Nucleus accumbens (tissue), 56 donors: ENCODE data around the gene DOC2A.
"Not testable (repeated sequence)": the region's sequence is repeated elsewhere in the genome, so short reads cannot be mapped to it uniquely, and the experiment has no call there.

Source experiments
- DNase-seq, 56 donors: peaks; one replicate each; lab custom pipeline; 2025; lab: John Stamatoyannopoulos, UW

DOC2A gene

GRCh38 chr16:29975811-29976511 lies 34.9 kb downstream of the DOC2A start:
- peak in 1 of 56 donors; percentile 8 for DNase-seq

- no peak for DNase-seq
Observed at GRCh38 chr16:29975134-29975538, 35.7 kb downstream of the DOC2A start.

GRCh38 chr16:29974291-29975133 lies 36.3 kb downstream of the DOC2A start:
- peak in 5 of 56 donors; percentile 6 to 32 (median 24) for DNase-seq

GRCh38 chr16:29973384-29974246 lies 37.2 kb downstream of the DOC2A start, which contains the start of gene TAOK2:
Gene TAOK2 (plus strand): TSS chr16:29973868. CDS start chr16:29977773, 3,905 bp downstream.
- DNase-seq = peak; percentile 90 to 100 (median 98)

GRCh38 chr16:29972992-29973383 lies 37.8 kb downstream of the DOC2A start:
- DNase-seq = no peak

GRCh38 chr16:29972500-29972899 lies 38.3 kb downstream of the DOC2A start:
- no peak for DNase-seq

- no peak for DNase-seq
Observed at GRCh38 chr16:29971304-29971703, 39.5 kb downstream of the DOC2A start.

GRCh38 chr16:29968205-29968604 lies 42.6 kb downstream of the DOC2A start:
- no peak for DNase-seq

- no peak for DNase-seq
Observed at GRCh38 chr16:29963021-29963743, 47.6 kb downstream of the DOC2A start.

- peak in 5 of 56 donors; percentile 9 to 41 (median 31) for DNase-seq
Observed at GRCh38 chr16:29962344-29962994, 48.4 kb downstream of the DOC2A start.

- DNase-seq = peak; percentile 37 to 94 (median 84)
Observed at GRCh38 chr16:29961479-29962343, 49.1 kb downstream of the DOC2A start, which contains the start of gene TMEM219. Gene TMEM219 (plus strand): TSS chr16:29962079. CDS start chr16:29963144, 1,065 bp downstream.

GRCh38 chr16:29961127-29961478 lies 49.7 kb downstream of the DOC2A start:
- DNase-seq = peak in 1 of 56 donors; percentile 55

GRCh38 chr16:29959821-29960220 lies 51.0 kb downstream of the DOC2A start:
- not testable (repeated sequence) for DNase-seq

GRCh38 chr16:29959293-29959692 lies 51.5 kb downstream of the DOC2A start:
- no peak for DNase-seq

GRCh38 chr16:29958756-29959155 lies 52.1 kb downstream of the DOC2A start:
- no peak for DNase-seq
